Kidney epithelial cell (primary cell): ENCODE results near the gene H3-3A. TPM values are rescaled to one million over a fixed set of nuclear protein-coding genes. Genes with fewer than 3 reads are reported as not detected.
A peak's percentile ranks its signal among the peaks of the same experiment; 100 is the strongest.

Experiments used
- DNase-seq: peaks from one replicate; pipeline ENCODE4 v3.0.0-alpha.2; 2010; ENCODE audit warnings: low read depth
- H3K27me3 ChIP-seq: 2 replicates; pipeline ENCODE4 v1.6.0; 2011; ENCODE audit warnings: low read length; ENCODE audit not compliant: control insufficient read depth, insufficient read depth
- H3K36me3 ChIP-seq: 2 replicates; pipeline ENCODE4 v1.5.1; 2011; ENCODE audit warnings: low read length; ENCODE audit not compliant: control insufficient read depth, insufficient read depth
- H3K4me3 ChIP-seq: 2 replicates; pipeline ENCODE4 v1.5.1; 2011; ENCODE audit warnings: low read depth, mild to moderate bottlenecking, control low read depth, low read length
- total RNA-seq: library from RNA; depleted of rRNA; stranded (reverse); fragments of >200 nt; gene quantifications from 2 replicates; pipeline ENCODE4 v1.2.3, GENCODE V29; 2015
- TF ChIP-seq, protein P1 (sequence below): IDR thresholded peaks from 2 replicates; pipeline ENCODE4 v1.5.1; 2011; ENCODE audit warnings: mild to moderate bottlenecking, moderate library complexity, low read length, control low read depth, inconsistent platforms; ENCODE audit not compliant: insufficient read depth, poor library complexity, severe bottlenecking

H3-3A gene
- total RNA-seq, 1 donor from 2014 or later: 353 TPM

DNA sequence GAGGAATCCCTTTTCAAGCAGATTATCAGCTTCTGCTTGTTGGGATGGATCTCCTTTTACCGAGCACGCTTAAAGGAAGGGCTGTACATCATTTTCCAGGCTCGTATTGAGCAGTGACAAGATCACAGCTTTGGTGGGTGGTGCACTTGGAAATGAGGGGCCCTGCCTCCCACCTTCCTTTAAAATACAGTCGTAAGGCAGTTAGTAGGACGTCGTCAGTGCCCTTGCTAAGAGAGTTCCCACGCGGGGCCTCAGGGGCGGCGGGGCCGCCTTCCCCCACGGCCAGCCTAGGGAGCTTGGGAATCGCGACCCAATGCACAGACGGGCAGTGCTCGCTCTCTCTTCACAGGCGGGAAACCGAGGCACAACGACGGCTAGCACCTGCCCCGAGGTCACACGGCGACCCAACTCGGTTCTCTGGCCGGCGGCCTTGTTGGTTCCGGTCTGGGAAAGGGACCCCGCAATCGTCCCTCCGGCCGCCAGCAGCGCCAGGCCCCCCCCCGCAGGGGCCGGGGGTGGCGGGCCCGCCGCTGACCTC is 58.6 kb downstream of the H3-3A start:
- DNase-seq: no peak
- no peaks in the 10 kb centered on the region for H3K36me3 ChIP-seq
- H3K27me3 ChIP-seq: no peaks in the 10 kb centered on the region
- peak overlapping the region; percentile 20 for H3K4me3 ChIP-seq
- TF ChIP-seq, protein P1, sequence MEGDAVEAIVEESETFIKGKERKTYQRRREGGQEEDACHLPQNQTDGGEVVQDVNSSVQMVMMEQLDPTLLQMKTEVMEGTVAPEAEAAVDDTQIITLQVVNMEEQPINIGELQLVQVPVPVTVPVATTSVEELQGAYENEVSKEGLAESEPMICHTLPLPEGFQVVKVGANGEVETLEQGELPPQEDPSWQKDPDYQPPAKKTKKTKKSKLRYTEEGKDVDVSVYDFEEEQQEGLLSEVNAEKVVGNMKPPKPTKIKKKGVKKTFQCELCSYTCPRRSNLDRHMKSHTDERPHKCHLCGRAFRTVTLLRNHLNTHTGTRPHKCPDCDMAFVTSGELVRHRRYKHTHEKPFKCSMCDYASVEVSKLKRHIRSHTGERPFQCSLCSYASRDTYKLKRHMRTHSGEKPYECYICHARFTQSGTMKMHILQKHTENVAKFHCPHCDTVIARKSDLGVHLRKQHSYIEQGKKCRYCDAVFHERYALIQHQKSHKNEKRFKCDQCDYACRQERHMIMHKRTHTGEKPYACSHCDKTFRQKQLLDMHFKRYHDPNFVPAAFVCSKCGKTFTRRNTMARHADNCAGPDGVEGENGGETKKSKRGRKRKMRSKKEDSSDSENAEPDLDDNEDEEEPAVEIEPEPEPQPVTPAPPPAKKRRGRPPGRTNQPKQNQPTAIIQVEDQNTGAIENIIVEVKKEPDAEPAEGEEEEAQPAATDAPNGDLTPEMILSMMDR: no peak

Other genes starting within 250 kb of the H3-3A start
- 17.5 and 36.2 TPM in 2 replicates for gene TMEM63A, start 180.3 kb upstream of the H3-3A start, total RNA-seq
- gene LEFTY1, start 173.6 kb upstream of the H3-3A start, total RNA-seq: not detected in 2 replicates
- 38.1 and 51.2 TPM in 2 replicates for gene PYCR2, start 138.5 kb upstream of the H3-3A start, total RNA-seq
- not detected in 2 replicates for gene LEFTY2, start 121.5 kb upstream of the H3-3A start, total RNA-seq
- gene SDE2, start 63.4 kb upstream of the H3-3A start, total RNA-seq: 23.2 and 26.5 TPM in 2 replicates
- 41.3 and 46.3 TPM in 2 replicates for gene ACBD3, start 124.0 kb downstream of the H3-3A start, total RNA-seq
- 0.41 and 0.67 TPM in 2 replicates for gene MIXL1, start 160.9 kb downstream of the H3-3A start, total RNA-seq
- 3.8 and 4.6 TPM in 2 replicates for gene LIN9, start 246.4 kb downstream of the H3-3A start, total RNA-seq